ENCODE results near the gene CIITA.
"Not testable (repeated sequence)": the region's sequence is repeated elsewhere in the genome, so short reads cannot be mapped to it uniquely, and the experiment has no call there.

Gene CIITA

DNA sequence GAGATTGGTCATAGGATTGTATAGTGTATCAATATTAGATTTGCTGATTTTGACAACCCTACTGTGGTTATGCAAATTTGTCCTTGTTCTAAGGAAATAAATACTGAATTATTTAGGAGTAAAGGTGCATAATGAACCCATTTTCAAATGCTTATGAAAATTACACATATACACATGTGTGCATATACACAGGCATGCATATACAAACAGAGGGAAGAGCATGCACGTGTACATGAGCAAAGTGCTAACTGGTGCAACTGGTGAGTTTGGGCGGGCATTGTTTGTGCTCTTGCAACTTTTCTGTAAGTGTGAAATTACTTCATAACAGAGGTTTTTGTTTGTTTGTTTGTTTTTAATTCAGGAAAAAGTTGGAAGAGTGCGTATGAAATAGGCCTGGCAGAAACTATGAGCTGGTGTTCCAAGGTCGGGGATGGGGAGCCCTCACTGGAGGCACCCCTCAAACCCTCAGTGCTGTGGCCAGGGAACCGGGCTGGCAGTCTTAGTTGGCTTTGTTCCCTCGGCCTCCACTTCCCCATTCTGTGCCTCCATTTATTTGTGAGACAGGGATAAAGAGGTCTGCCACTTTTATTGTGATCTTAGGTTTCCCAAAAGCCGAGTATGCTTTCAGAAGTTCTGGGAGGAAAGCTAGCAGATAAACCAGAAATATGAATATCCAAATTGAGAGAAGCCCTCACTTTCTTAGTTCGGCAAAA, 59.4 kb downstream of the CIITA start:
- DNase-seq: no peak

GRCh38 chr16:10937068-10937859, 60.3 kb downstream of the CIITA start:
- DNase-seq: no peak

GRCh38 chr16:10938321-10938720, 61.3 kb downstream of the CIITA start:
- no peak for DNase-seq

DNA sequence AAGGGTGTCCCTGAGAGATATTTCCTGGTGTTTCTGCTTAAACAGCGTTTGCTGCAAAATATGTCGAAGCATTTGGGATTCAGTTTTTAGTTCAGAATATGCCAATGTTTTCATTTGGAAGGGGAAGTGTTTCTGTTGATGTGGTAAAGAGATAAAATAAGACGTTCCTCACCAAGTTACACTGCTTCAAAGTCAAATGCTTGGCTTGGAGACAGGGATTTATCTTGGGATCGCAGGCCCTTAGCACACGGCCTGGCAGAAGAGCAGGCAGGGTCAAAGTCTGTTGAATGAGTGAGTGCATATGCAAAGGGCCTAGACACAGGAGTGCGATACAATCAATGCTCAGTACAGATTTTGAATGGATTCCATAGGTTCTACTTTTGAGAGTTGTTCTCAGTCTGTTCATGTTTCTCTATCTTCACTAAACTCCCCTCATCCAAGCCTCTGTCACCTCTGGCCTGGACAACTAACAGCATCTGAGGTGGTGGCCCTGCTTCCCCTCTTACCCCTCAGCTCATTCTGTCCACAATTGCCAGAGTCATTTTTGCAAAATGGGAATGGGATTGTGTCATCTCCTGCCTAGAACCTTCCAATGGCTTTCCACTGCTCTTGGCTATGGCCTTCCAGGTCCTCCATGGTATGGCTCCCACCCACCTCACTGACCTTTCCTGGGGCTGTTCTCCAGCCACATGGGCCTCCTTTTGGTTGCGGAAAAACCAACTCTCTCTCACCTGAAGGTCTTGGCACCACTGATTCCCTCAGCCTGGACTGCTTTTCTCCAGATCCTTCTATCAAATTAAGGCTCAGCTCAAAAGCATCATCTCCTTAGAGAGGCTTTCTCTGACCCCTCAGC, 62.0 kb downstream of the CIITA start:
- no peak for DNase-seq

DNA sequence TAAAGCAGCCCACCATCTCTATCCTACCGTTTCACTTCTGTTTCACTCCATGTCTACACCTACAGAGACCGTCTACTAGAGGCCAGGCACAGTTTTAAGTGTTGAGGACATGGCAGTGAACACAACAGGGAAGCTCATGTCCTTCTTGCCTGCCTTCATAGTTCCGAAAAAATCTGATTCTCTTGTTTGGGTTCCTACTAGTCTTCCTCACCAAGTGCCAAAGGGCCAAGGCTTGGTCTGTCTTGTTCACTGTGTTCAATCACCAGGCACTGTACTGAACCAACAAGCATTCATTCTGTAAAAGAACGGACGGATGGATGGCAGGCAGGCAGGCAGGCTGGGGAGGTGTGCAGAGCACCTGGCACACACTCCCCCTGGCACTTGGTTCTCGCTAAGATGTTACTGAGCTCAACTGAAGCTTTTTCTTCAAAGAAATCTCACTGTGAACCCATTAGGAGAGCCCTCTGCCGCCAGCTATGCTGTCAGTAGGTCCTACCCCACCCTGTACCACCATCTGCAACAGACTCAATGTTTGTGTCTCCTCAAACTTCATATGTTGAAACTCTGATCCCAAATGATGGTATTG, 62.7 kb downstream of the CIITA start:
- DNase-seq: no peak

- DNase-seq: no peak
Measured at GRCh38 chr16:10940501-10941079, 63.6 kb downstream of the CIITA start.

DNA sequence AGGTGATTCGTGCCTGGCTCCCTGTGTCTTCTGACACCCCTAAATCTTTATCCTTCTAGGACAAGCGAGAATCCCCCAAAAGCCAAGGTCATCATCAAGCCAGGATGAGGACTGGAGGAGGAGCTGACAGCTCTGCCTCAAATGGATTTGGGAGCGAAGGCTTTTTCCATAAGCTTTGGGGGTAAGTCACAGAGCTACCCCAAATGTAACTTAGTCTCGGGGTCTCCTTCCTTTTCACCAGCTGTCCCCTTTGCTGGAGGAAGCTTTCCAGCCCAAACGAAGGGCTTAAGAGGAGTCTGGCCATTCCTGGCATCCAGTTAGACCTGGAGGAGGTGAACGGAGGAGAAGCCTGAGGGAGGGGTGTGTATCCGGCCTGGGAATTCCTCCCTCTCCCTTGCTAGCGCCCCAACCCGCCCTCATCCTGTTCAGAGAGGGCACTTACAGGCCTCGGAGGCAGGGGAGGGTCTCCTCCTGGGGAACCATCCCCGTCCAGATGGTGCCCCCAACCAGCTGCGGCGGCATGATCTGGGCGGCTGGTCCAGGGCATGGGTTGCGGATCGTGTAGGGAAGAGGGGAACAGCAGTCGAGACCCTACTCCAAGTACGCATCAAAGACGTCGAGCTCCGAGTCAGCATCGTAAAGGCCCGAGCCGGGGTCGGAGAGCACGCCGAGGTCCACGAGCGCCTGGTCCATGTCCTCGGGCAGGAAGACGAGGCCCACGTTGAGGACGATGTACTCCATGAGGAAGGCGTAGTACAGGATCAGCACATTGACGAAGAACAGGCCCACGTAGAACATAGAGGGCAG, 64.3 kb downstream of the CIITA start:
- no peak for DNase-seq

GRCh38 chr16:10941935-10942351, 64.9 kb downstream of the CIITA start:
- not testable (repeated sequence) for DNase-seq

- DNase-seq: peak; percentile 87
Measured at GRCh38 chr16:10942352-10943063, 65.5 kb downstream of the CIITA start, which contains the start of gene DEXI. TSS of gene DEXI (minus strand) at chr16:10942468. CDS start at chr16:10942005, 463 bp downstream.

GRCh38 chr16:10943064-10943353, 66.0 kb downstream of the CIITA start:
- no peak for DNase-seq

DNA sequence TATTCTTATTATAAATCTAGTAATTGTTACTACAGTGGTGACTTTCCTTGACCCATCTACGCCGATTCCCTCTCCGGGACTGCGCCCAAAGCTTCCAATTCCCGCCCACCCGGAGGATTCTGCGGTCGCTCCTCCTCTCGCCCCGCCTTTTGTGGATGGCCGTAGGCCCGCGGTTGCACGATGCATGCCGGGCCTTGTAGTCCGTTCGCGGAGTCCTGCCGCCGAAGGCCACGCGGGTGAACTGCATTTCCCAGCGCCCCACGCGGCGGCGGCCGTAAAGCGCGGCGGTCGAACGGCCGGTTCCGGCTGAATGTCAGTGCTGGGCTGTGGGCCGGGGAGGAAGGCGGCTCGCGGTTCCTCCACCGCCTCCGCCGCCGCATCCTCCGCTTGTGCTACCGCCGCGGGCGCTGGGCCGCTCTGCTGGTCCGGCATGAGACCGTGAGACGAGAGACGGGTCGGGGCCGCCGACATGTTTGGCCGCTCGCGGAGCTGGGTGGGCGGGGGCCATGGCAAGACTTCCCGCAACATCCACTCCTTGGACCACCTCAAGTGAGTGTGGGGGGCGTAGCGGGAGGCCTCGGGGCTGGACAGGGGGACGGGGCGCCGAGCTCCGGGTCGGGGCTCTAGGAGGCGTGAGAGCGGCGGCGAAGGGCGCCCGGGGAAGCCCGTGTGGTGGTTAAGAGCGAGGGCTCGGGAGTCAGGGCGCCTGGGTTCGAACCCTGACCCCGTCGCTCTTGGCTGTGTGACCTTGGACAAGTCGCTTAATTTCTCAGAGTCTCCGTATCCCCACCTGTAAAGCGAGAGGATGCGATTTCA, 67.5 kb downstream of the CIITA start, which contains the start of gene CLEC16A:
Gene CLEC16A (plus strand): TSS at position 316 of the 816 bp plus-strand sequence. CDS start 154 bp downstream, at position 470.
- DNase-seq: peak; percentile 89

GRCh38 chr16:10945065-10945787, 68.2 kb downstream of the CIITA start:
- DNase-seq: no peak

DNA sequence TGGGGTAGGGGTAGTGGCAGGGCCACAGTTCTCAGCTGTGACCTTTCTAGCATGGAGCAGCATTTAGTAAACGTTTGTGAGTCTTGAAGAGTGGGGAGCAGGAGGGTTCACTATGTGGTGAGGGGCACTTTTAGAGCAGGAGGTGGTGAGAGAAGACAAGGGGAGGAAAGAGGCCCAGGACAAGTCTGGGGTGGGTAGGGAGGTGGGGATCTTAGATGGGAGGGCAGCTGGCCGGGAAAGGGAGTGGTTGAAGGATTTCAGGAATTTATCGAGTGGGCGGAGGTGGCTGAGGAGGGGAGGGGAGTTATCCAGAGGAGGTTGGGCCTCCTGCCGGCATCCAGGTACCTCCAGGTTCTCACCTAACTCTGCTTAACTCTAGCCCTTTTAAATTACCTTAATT, 69.3 kb downstream of the CIITA start:
- no peak for DNase-seq

DNA sequence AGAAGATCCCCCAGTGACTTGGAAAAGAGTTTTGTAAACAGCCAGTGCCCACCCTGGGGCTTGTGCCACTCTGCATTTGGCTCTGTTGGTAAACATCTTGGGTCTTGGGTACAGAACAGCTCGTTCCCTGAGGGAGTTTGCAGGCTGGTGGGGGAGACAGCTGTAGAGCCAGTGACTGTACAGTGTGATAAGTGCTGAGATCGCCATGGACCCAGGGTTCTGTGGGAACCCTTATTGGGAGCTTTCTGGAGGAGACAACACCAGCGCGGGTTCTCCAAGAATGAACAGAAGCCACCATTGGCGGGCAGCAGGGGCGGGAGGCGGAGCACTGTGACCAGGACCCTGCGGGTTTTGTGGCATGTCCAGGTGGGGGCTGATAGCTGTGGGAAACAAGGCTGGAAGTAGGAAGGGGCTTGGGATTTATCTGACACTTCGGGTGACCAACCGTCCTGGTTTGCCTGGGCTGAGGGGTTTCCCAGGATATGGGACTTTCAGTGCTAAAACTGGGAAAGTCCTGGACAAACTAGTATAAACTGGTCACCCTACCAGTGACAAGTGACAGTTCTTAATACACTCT, 70.3 kb downstream of the CIITA start:
- DNase-seq: no peak

DNA sequence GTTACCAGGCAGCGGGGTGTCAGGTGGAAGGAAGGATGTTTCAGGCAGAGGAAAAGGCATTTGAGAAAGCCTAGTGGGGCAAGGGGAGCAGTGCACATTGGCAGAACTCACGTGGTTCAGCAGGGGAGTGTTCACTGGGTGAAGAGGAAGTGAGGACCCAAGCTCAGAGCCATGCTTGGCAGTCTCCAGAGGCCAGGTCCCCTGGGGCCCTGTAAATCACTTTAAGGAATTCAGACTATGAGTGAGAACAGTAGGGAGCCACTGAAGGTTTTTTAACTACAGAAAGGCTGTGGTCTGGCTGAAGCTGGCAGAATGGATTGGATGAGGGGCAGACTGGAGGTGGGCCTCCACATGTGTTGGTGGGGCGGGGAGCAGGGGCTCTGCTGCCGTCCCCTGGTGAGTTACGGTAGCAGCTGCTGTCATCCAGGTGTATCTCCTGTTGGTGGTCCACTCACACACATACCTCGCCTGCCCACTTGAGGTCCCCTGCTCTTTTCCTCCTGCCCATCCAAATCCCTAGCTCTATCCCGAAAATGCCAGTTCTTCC, 72.5 kb downstream of the CIITA start:
- peak; percentile 20 for DNase-seq

DNA sequence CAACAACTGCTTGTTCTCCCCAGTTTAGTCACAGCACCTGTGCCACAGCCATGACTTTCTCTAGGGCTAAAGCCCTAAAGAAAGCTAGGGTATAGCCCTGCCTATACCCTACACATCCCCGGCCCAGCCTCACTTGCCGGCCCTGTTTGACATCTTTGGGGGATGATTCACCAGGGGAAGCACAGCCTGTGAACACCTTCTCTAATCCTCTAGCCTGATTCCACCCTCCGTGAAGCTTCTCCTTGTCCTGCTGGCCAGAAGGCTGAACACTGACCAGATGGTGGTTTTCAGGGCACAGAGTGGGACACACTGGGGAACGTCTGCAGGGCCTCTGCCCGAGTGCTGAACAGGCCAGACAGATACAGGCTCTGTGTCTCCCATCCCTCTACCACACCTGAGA, 73.4 kb downstream of the CIITA start:
- DNase-seq: no peak

- DNase-seq: no peak
Measured at GRCh38 chr16:10951026-10951425, 74.0 kb downstream of the CIITA start.

DNA sequence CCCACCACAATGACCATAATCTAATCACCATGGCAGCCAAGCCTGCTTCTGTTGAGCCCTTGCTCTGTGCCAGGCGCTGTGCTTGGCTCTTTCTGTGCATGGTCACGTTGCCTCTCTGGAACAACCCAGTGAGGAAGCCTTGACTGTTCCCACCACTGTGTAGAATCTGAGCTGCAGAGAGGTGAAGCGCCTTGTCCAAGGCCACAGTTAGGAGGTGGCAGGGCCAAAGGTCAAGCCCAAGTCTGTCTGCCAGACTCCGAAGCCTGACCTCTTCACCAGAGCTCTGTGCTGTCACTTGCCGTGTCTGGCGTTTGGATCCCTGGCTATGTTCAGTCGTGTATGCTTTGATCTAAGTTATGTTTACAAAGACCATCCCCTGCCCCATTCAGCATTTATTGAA, 77.9 kb downstream of the CIITA start:
- no peak for DNase-seq

All from NCI-H2107 (cell line).